IMR-90 (cell line): Measurements from ENCODE around the gene AGMO. TPM values are rescaled to one million over a fixed set of nuclear protein-coding genes. Genes with fewer than 3 reads are reported as not detected.

Experiments
- ATAC-seq: fragments of 200-7000 bp; cut with Tn5 transposase; 2 replicates; pipeline ENCODE4 v1.9.1; 2020; ENCODE audit warnings: low read depth, mild to moderate bottlenecking, moderate library complexity
- BruUV-seq: library from RNA; stranded (reverse); fragments of 400-500 nt; replicated peaks from 2 replicates; lab custom pipeline; 2021; lab: Mats Ljungman, UMichigan
- CTCF ChIA-PET: fragments of 300-600 bp; formaldehyde crosslinking; extraction: SDS; loops from one replicate; lab custom pipeline; 2021; ENCODE audit warnings: antibody characterized with exemption; lab: Yijun Ruan, JAX
- POLR2A ChIA-PET: fragments of 300-600 bp; sonication (Branson Sonifier 250); formaldehyde crosslinking; loops from one replicate; lab custom pipeline; 2022; ENCODE audit warnings: antibody characterized with exemption; ENCODE audit not compliant: unreplicated experiment; lab: Charles Lee
- DNase-seq: peaks from one replicate; pipeline ENCODE4 v3.0.0; 2013
- H2AFZ ChIP-seq: replicated peaks from 2 replicates; pipeline ENCODE3; 2013; ENCODE audit warnings: low read length, mild to moderate bottlenecking; ENCODE audit not compliant: poor library complexity
- H2AK5ac ChIP-seq: 2 replicates; pipeline ENCODE4 v1.6.1; 2013; ENCODE audit warnings: low read depth, low read length, inconsistent platforms
- H2AK9ac ChIP-seq: replicated peaks from 2 replicates; pipeline ENCODE3; 2013; ENCODE audit warnings: mild to moderate bottlenecking, low read depth, low read length, moderate library complexity; ENCODE audit not compliant: poor library complexity
- H2BK120ac ChIP-seq: 2 replicates; pipeline ENCODE4 v1.6.1; 2013; ENCODE audit warnings: low read depth, low read length, inconsistent platforms
- H2BK15ac ChIP-seq: 3 replicates; pipeline ENCODE4 v1.6.1; 2013; ENCODE audit warnings: low read depth, low read length, inconsistent platforms
- H2BK20ac ChIP-seq: 2 replicates; pipeline ENCODE4 v1.6.1; 2013; ENCODE audit warnings: low read depth, mild to moderate bottlenecking, inconsistent platforms, low read length, moderate library complexity
- H2BK5ac ChIP-seq: 2 replicates; pipeline ENCODE4 v1.6.1; 2013; ENCODE audit warnings: mild to moderate bottlenecking, low read depth, low read length, inconsistent platforms; ENCODE audit not compliant: poor library complexity, severe bottlenecking
- H3K14ac ChIP-seq: replicated peaks from 2 replicates; pipeline ENCODE4 v1.6.1; 2013; ENCODE audit warnings: low read depth, low read length, inconsistent platforms
- H3K18ac ChIP-seq: 2 replicates; pipeline ENCODE4 v1.6.1; 2013; ENCODE audit warnings: low read depth, low read length, control low read depth
- H3K23ac ChIP-seq: 2 replicates; pipeline ENCODE4 v1.6.1; 2013; ENCODE audit warnings: low read depth, low read length, inconsistent platforms
- H3K27ac ChIP-seq: 2 replicates; pipeline ENCODE4 v1.5.1; 2013; ENCODE audit warnings: mild to moderate bottlenecking, control low read depth, low read length; ENCODE audit not compliant: insufficient read depth
- H3K27me3 ChIP-seq: 2 replicates; pipeline ENCODE4 v1.6.1; 2013; ENCODE audit warnings: low read length; ENCODE audit not compliant: control insufficient read depth, insufficient read depth
- H3K36me3 ChIP-seq: 2 replicates; pipeline ENCODE4 v1.6.1; 2013; ENCODE audit warnings: low read length, mixed read lengths; ENCODE audit not compliant: control insufficient read depth, insufficient read depth
- H3K4ac ChIP-seq: 2 replicates; pipeline ENCODE4 v1.6.1; 2013; ENCODE audit warnings: low read depth, low read length, inconsistent platforms
- H3K4me1 ChIP-seq: 2 replicates; pipeline ENCODE4 v1.6.1; 2013; ENCODE audit warnings: low read length, mixed read lengths; ENCODE audit not compliant: control insufficient read depth, insufficient read depth
- H3K4me2 ChIP-seq: 2 replicates; pipeline ENCODE4 v1.6.1; 2013; ENCODE audit warnings: low read depth, mild to moderate bottlenecking, control low read depth, low read length, moderate library complexity
- H3K4me3 ChIP-seq: 2 replicates; pipeline ENCODE4 v1.5.1; 2013; ENCODE audit warnings: low read depth, mild to moderate bottlenecking, control low read depth, low read length, moderate library complexity; ENCODE audit not compliant: insufficient read depth
- H3K56ac ChIP-seq: 2 replicates; pipeline ENCODE4 v1.6.1; 2013; ENCODE audit warnings: low read length, inconsistent platforms; ENCODE audit not compliant: insufficient read depth; ENCODE audit errors: extremely low read depth
- H3K79me1 ChIP-seq, 2 experiments: 2 replicates each; pipeline ENCODE4 v1.6.1; 2013; ENCODE audit warnings: low read length in 2 of 2, inconsistent platforms in 1 of 2, low read depth in 1 of 2
- H3K9ac ChIP-seq: 2 replicates; pipeline ENCODE4 v1.6.1; 2013; ENCODE audit warnings: low read depth, low read length, control low read depth
- H3K9me1 ChIP-seq: 2 replicates; pipeline ENCODE4 v1.6.1; 2013; ENCODE audit warnings: low read length, inconsistent platforms; ENCODE audit not compliant: insufficient read depth
- H3K9me3 ChIP-seq: 2 replicates; pipeline ENCODE4 v1.6.1; 2013; ENCODE audit warnings: low read length; ENCODE audit not compliant: control insufficient read depth, insufficient read depth
- H4K20me1 ChIP-seq: 2 replicates; pipeline ENCODE4 v1.6.1; 2013; ENCODE audit warnings: low read length, inconsistent platforms; ENCODE audit not compliant: insufficient read depth
- H4K5ac ChIP-seq: 2 replicates; pipeline ENCODE4 v1.6.1; 2013; ENCODE audit warnings: mild to moderate bottlenecking, low read depth, low read length, control low read depth
- H4K8ac ChIP-seq, 2 experiments: 2 replicates each; pipeline ENCODE4 v1.6.1; 2013; ENCODE audit warnings: low read depth in 2 of 2, low read length in 2 of 2, control low read depth in 1 of 2, inconsistent platforms in 1 of 2
- H4K91ac ChIP-seq: 2 replicates; pipeline ENCODE4 v1.6.1; 2013; ENCODE audit warnings: low read depth, low read length, inconsistent platforms; ENCODE audit not compliant: insufficient read depth
- BHLHE40 ChIP-seq: fragments of 150-350 bp; IDR thresholded peaks from 2 replicates; pipeline ENCODE4 v1.6.1; 2016; ENCODE audit warnings: mild to moderate bottlenecking, low read depth, low read length
- CEBPB ChIP-seq: IDR thresholded peaks from 2 replicates; pipeline ENCODE4 v1.6.1; 2012; ENCODE audit warnings: low read depth, low read length, improper control_type of control experiment
- CHD1 ChIP-seq: IDR thresholded peaks from 2 replicates; pipeline ENCODE4 v1.6.1; 2012; ENCODE audit warnings: low read depth, low read length, improper control_type of control experiment
- CTCF ChIP-seq: conservative IDR thresholded peaks from 2 replicates; pipeline ENCODE4 v1.5.1; 2012; ENCODE audit warnings: mild to moderate bottlenecking, low read depth, low read length, improper control_type of control experiment
- ELK1 ChIP-seq: fragments of 150-350 bp; IDR thresholded peaks from 2 replicates; pipeline ENCODE4 v1.6.1; 2016; ENCODE audit warnings: low read depth, mild to moderate bottlenecking, low read length, moderate library complexity, borderline replicate concordance
- FOS ChIP-seq: fragments of 150-350 bp; IDR thresholded peaks from 2 replicates; pipeline ENCODE4 v1.6.1; 2016; ENCODE audit warnings: low read depth, low read length
- MAFK ChIP-seq: IDR thresholded peaks from 2 replicates; pipeline ENCODE4 v1.6.1; 2012; ENCODE audit warnings: low read depth, low read length, improper control_type of control experiment
- MAZ ChIP-seq: IDR thresholded peaks from 2 replicates; pipeline ENCODE4 v1.6.1; 2012; ENCODE audit warnings: low read depth, mild to moderate bottlenecking, low read length, improper control_type of control experiment, moderate library complexity, borderline replicate concordance
- MXI1 ChIP-seq: IDR thresholded peaks from 2 replicates; pipeline ENCODE4 v1.6.1; 2012; ENCODE audit warnings: low read depth, mild to moderate bottlenecking, low read length, moderate library complexity, borderline replicate concordance
- NFE2L2 ChIP-seq: fragments of 150-350 bp; IDR thresholded peaks from 2 replicates; pipeline ENCODE4 v1.6.1; 2016; ENCODE audit warnings: low read depth, mild to moderate bottlenecking, low read length
- POLR2A ChIP-seq: IDR thresholded peaks from 2 replicates; pipeline ENCODE4 v1.6.1; 2012; ENCODE audit warnings: mild to moderate bottlenecking, low read depth, low read length
- RAD21 ChIP-seq: IDR thresholded peaks from 2 replicates; pipeline ENCODE4 v1.6.1; 2012; ENCODE audit warnings: low read length, improper control_type of control experiment
- RCOR1 ChIP-seq: IDR thresholded peaks from 2 replicates; pipeline ENCODE4 v1.6.1; 2012; ENCODE audit warnings: mild to moderate bottlenecking, low read length, improper control_type of control experiment; ENCODE audit not compliant: insufficient replicate concordance
- SMC3 ChIP-seq: fragments of 150-350 bp; IDR thresholded peaks from 2 replicates; pipeline ENCODE4 v1.6.1; 2016; ENCODE audit warnings: low read depth, mild to moderate bottlenecking, antibody characterized with exemption, low read length, moderate library complexity
- USF2 ChIP-seq: fragments of 150-350 bp; IDR thresholded peaks from 2 replicates; pipeline ENCODE4 v1.6.1; 2017; ENCODE audit warnings: mild to moderate bottlenecking, antibody characterized with exemption, low read length, low read depth
- WGBS, 2 experiments: methylation state at CpG; one replicate each; pipeline versions ENCODE4 v1.1.5 to v1.1.7; 2013; ENCODE audit warnings: missing lambda C conversion rate in 2 of 2; ENCODE audit not compliant: insufficient read length in 1 of 2; ENCODE audit errors: extremely low coverage in 2 of 2; 5-methylcytosine and 5-hydroxymethylcytosine counted together
- dilution Hi-C: fragments of 300-500 bp; cut with HindIII; formaldehyde crosslinking; loops from one replicate; pipeline ENCODE4 v1.14.3; 2018; ENCODE audit warnings: low sequenced_read_pairs; ENCODE audit not compliant: unreplicated experiment
- in situ Hi-C: fragments of 300-500 bp; cut with MboI; formaldehyde crosslinking; loops from 3 replicates; pipeline ENCODE4 v1.14.3; 2019; ENCODE audit warnings: low sequenced_read_pairs, inconsistent platforms, mixed read lengths
- intact Hi-C: fragments of 100-400 bp; cut with micrococcal nuclease; formaldehyde crosslinking; loops from 2 replicates; pipeline ENCODE4 v1.10.0; 2022
- polyA plus RNA-seq, 3 experiments: library from polyadenylated mRNA; depleted of rRNA; stranded (reverse); fragments of >200 nt; gene quantifications; 2 replicates each; pipeline ENCODE4 v1.2.3, GENCODE V29; 2012; ENCODE audit warnings: low replicate concordance in 1 of 3
- total RNA-seq: library from RNA; depleted of rRNA; stranded (reverse); fragments of >200 nt; gene quantifications from 2 replicates; pipeline ENCODE4 v1.2.3, GENCODE V29; 2012

AGMO gene
- total and polyA plus RNA-seq, 2 of the 4 experiments (the other 2 are of a cell fraction), result not detected

- H4K20me1 ChIP-seq, result no peaks in the 10 kb centered on the region
- no peak overlapping the region for H2AK5ac ChIP-seq
- H4K5ac ChIP-seq, result no peak overlapping the region
- no peak overlapping the region for H4K8ac ChIP-seq
- no peak overlapping the region for H2BK5ac ChIP-seq
- no peak overlapping the region for H3K23ac ChIP-seq
- H2BK15ac ChIP-seq, result no peak overlapping the region
- H3K56ac ChIP-seq, result no peak overlapping the region
- no peak overlapping the region for H2AFZ ChIP-seq
- WGBS, 2 experiments, result no CpG with 5 or more reads among the region's 2 CpGs
- no peak overlapping the region for H3K4me3 ChIP-seq
- no peaks in the 10 kb centered on the region for H3K36me3 ChIP-seq
- no peak for TF ChIP-seq CEBPB
- TF ChIP-seq RCOR1, result no peak
- TF ChIP-seq SMC3, result no peak
- no peak for TF ChIP-seq NFE2L2
- no peak for TF ChIP-seq FOS
- TF ChIP-seq MXI1, result no peak
- no peak for TF ChIP-seq ELK1
- no peak for TF ChIP-seq USF2
- no peak for TF ChIP-seq MAFK
- no peak for TF ChIP-seq BHLHE40
- no peak for TF ChIP-seq RAD21
- TF ChIP-seq CHD1, result no peak
- TF ChIP-seq POLR2A, result no peak
- TF ChIP-seq CTCF, result no peak
- no peak for TF ChIP-seq MAZ
- no peaks in the 10 kb centered on the region for H3K9me3 ChIP-seq
- no peak overlapping the region for H2BK120ac ChIP-seq
- in situ Hi-C loops, result no loop called here
- CTCF ChIA-PET, result no interaction called here
- no peaks in the 10 kb centered on the region for H3K27me3 ChIP-seq
- no peak for DNase-seq
- no peaks in the 10 kb centered on the region for H3K9me1 ChIP-seq
- ATAC-seq, result no peak
- BruUV-seq, result no TSS peak
- no peaks in the 10 kb centered on the region for H3K4me1 ChIP-seq
- H3K14ac ChIP-seq, result no peak overlapping the region
- no peak overlapping the region for H2AK9ac ChIP-seq
- no peak overlapping the region for H3K9ac ChIP-seq
- no peak overlapping the region for H3K4me2 ChIP-seq
- H3K79me1 ChIP-seq, result no peaks in the 10 kb centered on the region
- no peak overlapping the region for H4K91ac ChIP-seq
- intact Hi-C loops, result loop anchor here (5.0 kb wide), 1 partner anchor 1461 kb away; no protein-coding TSS in a partner anchor
- POLR2A ChIA-PET, result no interaction called here
- no peak overlapping the region for H2BK20ac ChIP-seq
- dilution Hi-C loops, result no loop called here
- no peak overlapping the region for H3K27ac ChIP-seq
- no peak overlapping the region for H3K4ac ChIP-seq
- no peak overlapping the region for H3K18ac ChIP-seq
Observed at GRCh38 chr7:15491361-15491760, 70.5 kb downstream of the AGMO start.
